PFSK-1 (cell line): ENCODE measurements around the gene KRTAP10-8.

Experiments
- FOXP2 ChIP-seq: optimal IDR thresholded peaks from 2 replicates; pipeline ENCODE3; 2011; ENCODE audit warnings: borderline replicate concordance, control low read depth, inconsistent platforms; ENCODE audit not compliant: insufficient read depth; ENCODE audit errors: extremely low read length, extremely low read depth
- POLR2AphosphoS5 ChIP-seq: IDR thresholded peaks from 2 replicates; pipeline ENCODE4 v1.6.1; 2012; ENCODE audit warnings: low read depth, mild to moderate bottlenecking, control low read depth, low read length, moderate library complexity
- REST ChIP-seq, 2 experiments: IDR thresholded peaks; 2 replicates each; pipeline versions ENCODE4 v1.6.1 to v1.8.0; 2011 to 2012; ENCODE audit warnings: low read depth in 2 of 2, low read length in 2 of 2, control low read depth in 1 of 2, inconsistent platforms in 1 of 2, mild to moderate bottlenecking in 1 of 2, moderate library complexity in 1 of 2; ENCODE audit not compliant: insufficient read depth in 1 of 2
- SIN3A ChIP-seq: IDR thresholded peaks from 2 replicates; pipeline ENCODE4 v1.6.1; 2012; ENCODE audit warnings: mild to moderate bottlenecking, low read length, moderate library complexity, borderline replicate concordance; ENCODE audit not compliant: insufficient read depth
- TAF1 ChIP-seq: IDR thresholded peaks from 2 replicates; pipeline ENCODE4 v1.6.1; 2012; ENCODE audit warnings: low read length, control low read depth, borderline replicate concordance; ENCODE audit not compliant: insufficient read depth

DNA sequence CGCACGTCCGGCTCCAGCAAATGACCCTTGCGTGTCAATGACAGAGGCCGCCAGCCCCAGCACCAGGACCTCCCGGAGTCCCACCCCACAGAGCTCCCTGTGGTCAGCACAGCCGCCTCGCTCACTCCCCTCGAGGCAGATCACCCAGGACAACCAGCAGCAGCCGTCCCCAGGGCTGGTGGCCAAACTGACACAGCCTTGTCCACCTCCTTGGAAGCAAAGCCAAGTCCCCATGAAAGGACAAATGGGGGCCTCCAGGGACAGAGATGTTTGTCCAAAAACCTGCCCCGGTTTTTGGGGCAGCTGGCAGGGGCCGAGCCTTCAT, 27.4 kb downstream of the KRTAP10-8 start:
- TF ChIP-seq POLR2AphosphoS5 (no peak), FOXP2 (no peak), TAF1 (no peak), REST (IDR thresholded peaks at IDR 0.05; ENCODE audit: insufficient read depth in 1 of 2, low read depth in 2 of 2, low read length in 2 of 2) (no peak), SIN3A (no peak)
